Measurements from ENCODE around the gene RERE.
"Not testable (repeated sequence)": the region's sequence is repeated elsewhere in the genome, so short reads cannot be mapped to it uniquely, and the experiment has no call there.

RERE gene

GRCh38 chr1:8841395-8841794 lies 24.0 kb upstream of the RERE start:
- DNase-seq = no peak

GRCh38 chr1:8839990-8840389 lies 22.6 kb upstream of the RERE start:
- DNase-seq = no peak

GRCh38 chr1:8835941-8836643 lies 18.7 kb upstream of the RERE start:
- DNase-seq = no peak

GRCh38 chr1:8831340-8831739 lies 13.9 kb upstream of the RERE start:
- DNase-seq = no peak

- not testable (repeated sequence) for DNase-seq
Measured at GRCh38 chr1:8830732-8831131, 13.3 kb upstream of the RERE start.

GRCh38 chr1:8825985-8826481 lies 8.6 kb upstream of the RERE start:
- DNase-seq = no peak

- DNase-seq = no peak
Measured at GRCh38 chr1:8823295-8823664, 5.8 kb upstream of the RERE start.

- DNase-seq = no peak
Measured at GRCh38 chr1:8822373-8823294, 5.2 kb upstream of the RERE start.

GRCh38 chr1:8821084-8821483 lies 3.6 kb upstream of the RERE start:
- DNase-seq = no peak

- not testable (repeated sequence) for DNase-seq
Measured at GRCh38 chr1:8818789-8819188, 1.3 kb upstream of the RERE start.

GRCh38 chr1:8818325-8818775 lies 910 bp upstream of the RERE start:
- DNase-seq = peak; percentile 27 to 41

- DNase-seq = peak; percentile 9 to 18
Measured at GRCh38 chr1:8816831-8817411, 519 bp downstream of the RERE start.

GRCh38 chr1:8816264-8816663 lies 1.2 kb downstream of the RERE start:
- no peak for DNase-seq

- DNase-seq = no peak
Measured at GRCh38 chr1:8815582-8816151, 1.8 kb downstream of the RERE start.

GRCh38 chr1:8814865-8815264 lies 2.6 kb downstream of the RERE start:
- DNase-seq = no peak

- no peak for DNase-seq
Measured at GRCh38 chr1:8813991-8814390, 3.4 kb downstream of the RERE start.

GRCh38 chr1:8813016-8813763 lies 4.2 kb downstream of the RERE start:
- no peak for DNase-seq

GRCh38 chr1:8812081-8812480 lies 5.4 kb downstream of the RERE start:
- no peak for DNase-seq

GRCh38 chr1:8810987-8811386 lies 6.5 kb downstream of the RERE start:
- DNase-seq = no peak

GRCh38 chr1:8809342-8809736 lies 8.1 kb downstream of the RERE start:
- no peak for DNase-seq

- DNase-seq = no peak
Measured at GRCh38 chr1:8807004-8807403, 10.4 kb downstream of the RERE start.

- DNase-seq = no peak
Measured at GRCh38 chr1:8800416-8800815, 17.0 kb downstream of the RERE start.
